K562 (cell line): ENCODE measurements around the gene INO80. TPM values are rescaled to one million over a fixed set of nuclear protein-coding genes. Genes with fewer than 3 reads are reported as not detected.

Experiments
- ATAC-seq: fragments of 200-7000 bp; cut with Tn5 transposase; 3 replicates; pipeline ENCODE4 v1.9.1; 2020; ENCODE audit warnings: moderate library complexity
- BruUV-seq: library from RNA; stranded (reverse); fragments of 400-500 nt; replicated peaks from 2 replicates; lab custom pipeline; 2021; lab: Mats Ljungman, UMichigan
- CTCF ChIA-PET: fragments of 300-600 bp; formaldehyde crosslinking; extraction: SDS; loops from one replicate; lab custom pipeline; 2021; ENCODE audit warnings: low intra/inter-chr PET ratio; lab: Yijun Ruan, JAX
- POLR2A ChIA-PET: fragments of 300-600, 350-650 bp; sonication (Branson Sonifier 250); formaldehyde crosslinking; extraction: SDS; loops from one replicate; lab custom pipeline; 2021; ENCODE audit warnings: antibody characterized with exemption, inconsistent platforms; lab: Yijun Ruan, JAX
- DNase-seq, 4 experiments: peaks; one replicate each; pipeline versions ENCODE4 v3.0.0 to v3.0.0-alpha.2; 2011 to 2018; ENCODE audit warnings: low spot score in 3 of 4, mixed read lengths in 3 of 4; ENCODE audit errors: extremely low read depth in 1 of 4
- FAIRE-seq: peaks from 2 replicates; lab custom pipeline; 2011; peaks lifted over from hg19 to GRCh38; lab: Jason Lieb, UNC
- H2AFZ ChIP-seq: 2 replicates; pipeline ENCODE4 v1.6.0; 2011; ENCODE audit warnings: low read depth, low read length, control low read depth, inconsistent platforms
- H3K27ac ChIP-seq: fragments of 200-600 bp; 3 replicates; pipeline ENCODE4 v1.8.0; 2011; ENCODE audit warnings: low read depth, mild to moderate bottlenecking, control low read depth, inconsistent platforms, low read length, moderate library complexity, mixed read lengths; ENCODE audit errors: extremely low read depth
- H3K27me3 ChIP-seq, 2 experiments: fragments of 300-600 bp in 1 of 2; 2 replicates in 1 of 2; 3 replicates in 1 of 2; pipeline versions ENCODE4 v1.6.0 to v1.8.0; 2011; ENCODE audit warnings: inconsistent platforms in 2 of 2, low read length in 2 of 2, mild to moderate bottlenecking in 1 of 2, mixed read lengths in 1 of 2, moderate library complexity in 1 of 2; ENCODE audit not compliant: control insufficient read depth in 2 of 2, insufficient read depth in 2 of 2
- H3K36me3 ChIP-seq: fragments of 300-600 bp; 3 replicates; pipeline ENCODE4 v1.8.0; 2011; ENCODE audit warnings: mild to moderate bottlenecking, low read length, inconsistent platforms; ENCODE audit not compliant: control insufficient read depth, insufficient read depth
- H3K4me1 ChIP-seq, 2 experiments: fragments of 200-600 bp in 1 of 2; replicated peaks in 1 of 2; 2 replicates in 1 of 2; 3 replicates in 1 of 2; pipeline versions ENCODE4 v1.5.1 to v1.8.0; 2011; ENCODE audit warnings: inconsistent platforms in 2 of 2, low read length in 2 of 2, mild to moderate bottlenecking in 1 of 2, mixed read lengths in 1 of 2, moderate library complexity in 1 of 2; ENCODE audit not compliant: control insufficient read depth in 2 of 2, insufficient read depth in 2 of 2
- H3K4me2 ChIP-seq: 2 replicates; pipeline ENCODE4 v1.6.1; 2011; ENCODE audit warnings: low read length, control low read depth, inconsistent platforms, mixed read lengths; ENCODE audit not compliant: insufficient read depth
- H3K4me3 ChIP-seq: fragments of 200-600 bp; sonication (generic), shearing (Covaris generic); 2 replicates; pipeline ENCODE4 v1.5.1; 2016; ENCODE audit warnings: control low read depth, inconsistent platforms
- H3K79me2 ChIP-seq: fragments of 200-600 bp; 3 replicates; pipeline ENCODE4 v1.8.0; 2011; ENCODE audit warnings: low read length, inconsistent platforms; ENCODE audit not compliant: control insufficient read depth, insufficient read depth
- H3K9ac ChIP-seq, 2 experiments: 2 replicates each; pipeline versions ENCODE4 v1.6.0 to v1.6.1; 2011; ENCODE audit warnings: low read depth in 2 of 2, low read length in 2 of 2, control low read depth in 1 of 2, inconsistent platforms in 1 of 2, mild to moderate bottlenecking in 1 of 2, mixed read lengths in 1 of 2; ENCODE audit not compliant: insufficient read depth in 1 of 2
- H3K9me1 ChIP-seq: one replicate; pipeline ENCODE4 v1.6.0; 2011; ENCODE audit warnings: inconsistent platforms, mild to moderate bottlenecking, low read length, moderate library complexity; ENCODE audit not compliant: control insufficient read depth, insufficient read depth
- H3K9me3 ChIP-seq: replicated peaks from 2 replicates; pipeline ENCODE4 v1.5.1; 2011; ENCODE audit warnings: low read depth, low read length, inconsistent platforms; ENCODE audit not compliant: control insufficient read depth, insufficient read depth
- H4K20me1 ChIP-seq: replicated peaks from 2 replicates; pipeline ENCODE4 v1.6.1; 2011; ENCODE audit warnings: low read length, inconsistent platforms, mixed read lengths; ENCODE audit not compliant: control insufficient read depth, insufficient read depth
- ELK1 ChIP-seq: sonication (generic); formaldehyde crosslinking; IDR thresholded peaks from 2 replicates; pipeline ENCODE4 v1.8.1; 2022; ENCODE audit warnings: missing genetic modification reagents
- OTX1 ChIP-seq: fragments of 450-650 bp; formaldehyde crosslinking; IDR thresholded peaks from 2 replicates; pipeline ENCODE4 v1.4.0; 2022; ENCODE audit warnings: mild to moderate bottlenecking
- TBP ChIP-seq: optimal IDR thresholded peaks from 2 replicates; pipeline ENCODE3; 2011; ENCODE audit warnings: low read depth, low read length, improper control_type of control experiment
- ZC3H4 ChIP-seq: sonication (generic); formaldehyde crosslinking; IDR thresholded peaks from 2 replicates; pipeline ENCODE4 v1.9.0; 2021; ENCODE audit warnings: missing genetic modification reagents, borderline replicate concordance
- ZNF184 ChIP-seq: sonication (generic); formaldehyde crosslinking; IDR thresholded peaks from 2 replicates; pipeline ENCODE4 v1.5.0; 2020; ENCODE audit warnings: missing genetic modification reagents
- ZNF76 ChIP-seq: fragments of 250-450 bp; sonication (Bioruptor Pico); IDR thresholded peaks from 2 replicates; pipeline ENCODE4 v1.4.0; 2020; ENCODE audit warnings: mild to moderate bottlenecking, moderate library complexity, borderline replicate concordance
- WGBS: fragments of 100-300 bp; shearing (Covaris generic); methylation state at CpG from one replicate; pipeline ENCODE4 v1.1.6; 2016; ENCODE audit warnings: low coverage, mixed read lengths; ENCODE audit not compliant: insufficient coverage; ENCODE audit errors: missing lambda C conversion rate; 5-methylcytosine and 5-hydroxymethylcytosine counted together
- in situ Hi-C: fragments of 300-500 bp; cut with MboI; formaldehyde crosslinking; loops from 4 replicates; pipeline ENCODE4 v1.15.0; 2018; ENCODE audit warnings: inconsistent platforms, mixed read lengths
- intact Hi-C: fragments of 100-400 bp; cut with micrococcal nuclease; formaldehyde crosslinking; loops from 2 replicates; pipeline ENCODE4 v1.14.2; 2022
- polyA plus RNA-seq, 8 experiments: library from polyadenylated mRNA; depleted of rRNA in 4 of 8; stranded (reverse) in 5 of 8; unstranded in 3 of 8; fragments of >200 nt; fragmentation: Nextera tagmentation in 2 of 8; fragmentation: Illumina TruSeq in 1 of 8; extraction: Ambion mirVana in 2 of 8; extraction: Trizol in 1 of 8; gene quantifications; 2 replicates each; pipeline versions ENCODE4 v1.2.1 to v1.2.3, GENCODE V29; 2011 to 2014; ENCODE audit warnings: inconsistent platforms in 1 of 8, missing spikeins in 1 of 8
- total RNA-seq, 7 experiments: library from RNA; depleted of rRNA in 6 of 7; stranded (reverse); fragments of >200 nt in 6 of 7; fragmentation: Illumina TruSeq in 2 of 7; extraction: Trizol in 2 of 7; gene quantifications; 2 replicates each; pipeline versions ENCODE4 v1.2.1 to v1.2.3, GENCODE V29; 2011 to 2021; ENCODE audit warnings: low replicate concordance in 1 of 7

The INO80 gene
- total and polyA plus RNA-seq, 9 of the 15 experiments (the other 6 are each of a cell fraction or from before 2014, with no cell fraction given) = 1.1 to 25.7 (median 19.9) TPM

- H3K4me2 ChIP-seq = no peak overlapping the region
- no peak overlapping the region for H3K27ac ChIP-seq
- ChIA-PET POLR2A (interaction anchor here (0.7 to 1.0 kb wide), 2 partner anchors 10 to 20 kb away, joined by 3 read pairs; no protein-coding TSS in a partner anchor), CTCF (no interaction called here)
- no peaks in the 10 kb centered on the region for H4K20me1 ChIP-seq
- no peaks in the 10 kb centered on the region for H3K9me3 ChIP-seq
- no peaks in the 10 kb centered on the region for H3K27me3 ChIP-seq
- H2AFZ ChIP-seq = no peak overlapping the region
- no TSS peak for BruUV-seq
- TF ChIP-seq TBP (no peak), ZNF76 (CRISPR knock-in tag) (no peak), ELK1 (CRISPR knock-in tag) (no peak), OTX1 (no peak), ZC3H4 (CRISPR knock-in tag) (no peak), ZNF184 (no peak)
- no peaks in the 10 kb centered on the region for H3K79me2 ChIP-seq
- H3K4me1 ChIP-seq = no peaks in the 10 kb centered on the region
- no peaks in the 10 kb centered on the region for H3K9me1 ChIP-seq
- DNase-seq (no peak), FAIRE-seq (peak; percentile 26), ATAC-seq (no peak)
- no peaks in the 10 kb centered on the region for H3K36me3 ChIP-seq
- intact Hi-C loops = no loop called here
- 50% methylated on average over 4 of the region's 4 CpGs for WGBS
- H3K4me3 ChIP-seq = no peak overlapping the region
- no peak overlapping the region for H3K9ac ChIP-seq
- in situ Hi-C loops = no loop called here
Observed at GRCh38 chr15:41150279-41150678, 34.2 kb upstream of the INO80 start.
